RKO (cell line): ENCODE data around the gene CORO7.
"Not testable (repeated sequence)": the region's sequence is repeated elsewhere in the genome, so short reads cannot be mapped to it uniquely, and the experiment has no call there.

Experiments used
- DNase-seq: peaks from one replicate; pipeline ENCODE4 v3.0.0-alpha.2; 2016; ENCODE audit warnings: low spot score

The CORO7 gene

GRCh38 chr16:4401510-4401909 is 14.9 kb downstream of the CORO7 start:
- no peak for DNase-seq

GRCh38 chr16:4401094-4401501 is 15.3 kb downstream of the CORO7 start:
- no peak for DNase-seq

- DNase-seq: no peak
Observed at GRCh38 chr16:4399001-4399730, 17.2 kb downstream of the CORO7 start.

GRCh38 chr16:4395055-4395726 is 21.2 kb downstream of the CORO7 start:
- no peak for DNase-seq

GRCh38 chr16:4393850-4394249 is 22.5 kb downstream of the CORO7 start:
- DNase-seq: not testable (repeated sequence)

- DNase-seq: no peak
Observed at GRCh38 chr16:4393240-4393600, 23.2 kb downstream of the CORO7 start.

- DNase-seq: no peak
Observed at GRCh38 chr16:4392382-4393239, 23.8 kb downstream of the CORO7 start.

GRCh38 chr16:4391631-4392381 is 24.6 kb downstream of the CORO7 start:
- DNase-seq: no peak

- DNase-seq: no peak
Observed at GRCh38 chr16:4390266-4391260, 25.8 kb downstream of the CORO7 start.

- no peak for DNase-seq
Observed at GRCh38 chr16:4389051-4389955, 27.1 kb downstream of the CORO7 start.

GRCh38 chr16:4388271-4389021 is 27.9 kb downstream of the CORO7 start:
- no peak for DNase-seq

- DNase-seq: no peak
Observed at GRCh38 chr16:4387781-4388180, 28.6 kb downstream of the CORO7 start.

- DNase-seq: no peak
Observed at GRCh38 chr16:4386951-4387565, 29.3 kb downstream of the CORO7 start.

GRCh38 chr16:4386451-4386805 is 30.0 kb downstream of the CORO7 start:
- no peak for DNase-seq

GRCh38 chr16:4385789-4386450 is 30.5 kb downstream of the CORO7 start:
- no peak for DNase-seq

GRCh38 chr16:4385066-4385788 is 31.2 kb downstream of the CORO7 start:
- no peak for DNase-seq

- DNase-seq: no peak
Observed at GRCh38 chr16:4384509-4384942, 31.9 kb downstream of the CORO7 start.
